ENCODE measurements around the gene MBNL3. TPM values are rescaled to one million over a fixed set of nuclear protein-coding genes. Genes with fewer than 3 reads are reported as not detected.

MBNL3 gene
- total and polyA plus RNA-seq, 9 of the 15 experiments (the other 6 are each of a cell fraction or from before 2014, with no cell fraction given), result under 0.01 to 0.25 (median 0.16) TPM

GRCh38 chrX:132393992-132394391 lies 94.8 kb downstream of the MBNL3 start:
- CTCF ChIA-PET (ENCODE audit: low intra/inter-chr PET ratio), result no interaction called here
- FAIRE-seq, result no peak
- no peak for TF ChIP-seq SMARCA5 (IDR thresholded peaks at IDR 0.05)
- no peak for TF ChIP-seq BCOR (IDR thresholded peaks at IDR 0.05)
- TF ChIP-seq CCNT2 (IDR thresholded peaks at IDR 0.05; ENCODE audit: borderline replicate concordance, extremely low read depth, insufficient read length, low read depth, low read length), result no peak
- TF ChIP-seq ZSCAN29 (IDR thresholded peaks at IDR 0.05), result no peak
- TF ChIP-seq MIER1 (IDR thresholded peaks at IDR 0.05; ENCODE audit: low read depth), result no peak
- TF ChIP-seq NCOA6 (IDR thresholded peaks at IDR 0.05), result no peak
- no peak for TF ChIP-seq TCF7L2 (IDR thresholded peaks at IDR 0.05; ENCODE audit: low read depth, low read length)
- TF ChIP-seq DLX4 (CRISPR knock-in tag; IDR thresholded peaks at IDR 0.05), result no peak
- TF ChIP-seq ZNF583 (CRISPR knock-in tag; IDR thresholded peaks at IDR 0.05), result no peak
- TF ChIP-seq, protein P1, sequence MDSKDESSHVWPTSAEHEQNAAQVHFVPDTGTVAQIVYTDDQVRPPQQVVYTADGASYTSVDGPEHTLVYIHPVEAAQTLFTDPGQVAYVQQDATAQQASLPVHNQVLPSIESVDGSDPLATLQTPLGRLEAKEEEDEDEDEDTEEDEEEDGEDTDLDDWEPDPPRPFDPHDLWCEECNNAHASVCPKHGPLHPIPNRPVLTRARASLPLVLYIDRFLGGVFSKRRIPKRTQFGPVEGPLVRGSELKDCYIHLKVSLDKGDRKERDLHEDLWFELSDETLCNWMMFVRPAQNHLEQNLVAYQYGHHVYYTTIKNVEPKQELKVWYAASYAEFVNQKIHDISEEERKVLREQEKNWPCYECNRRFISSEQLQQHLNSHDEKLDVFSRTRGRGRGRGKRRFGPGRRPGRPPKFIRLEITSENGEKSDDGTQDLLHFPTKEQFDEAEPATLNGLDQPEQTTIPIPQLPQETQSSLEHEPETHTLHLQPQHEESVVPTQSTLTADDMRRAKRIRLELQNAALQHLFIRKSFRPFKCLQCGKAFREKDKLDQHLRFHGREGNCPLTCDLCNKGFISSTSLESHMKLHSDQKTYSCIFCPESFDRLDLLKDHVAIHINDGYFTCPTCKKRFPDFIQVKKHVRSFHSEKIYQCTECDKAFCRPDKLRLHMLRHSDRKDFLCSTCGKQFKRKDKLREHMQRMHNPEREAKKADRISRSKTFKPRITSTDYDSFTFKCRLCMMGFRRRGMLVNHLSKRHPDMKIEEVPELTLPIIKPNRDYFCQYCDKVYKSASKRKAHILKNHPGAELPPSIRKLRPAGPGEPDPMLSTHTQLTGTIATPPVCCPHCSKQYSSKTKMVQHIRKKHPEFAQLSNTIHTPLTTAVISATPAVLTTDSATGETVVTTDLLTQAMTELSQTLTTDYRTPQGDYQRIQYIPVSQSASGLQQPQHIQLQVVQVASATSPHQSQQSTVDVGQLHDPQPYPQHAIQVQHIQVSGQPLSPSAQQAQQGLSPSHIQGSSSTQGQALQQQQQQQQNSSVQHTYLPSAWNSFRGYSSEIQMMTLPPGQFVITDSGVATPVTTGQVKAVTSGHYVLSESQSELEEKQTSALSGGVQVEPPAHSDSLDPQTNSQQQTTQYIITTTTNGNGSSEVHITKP (IDR thresholded peaks at IDR 0.05; ENCODE audit: partially characterized antibody), result no peak
- TF ChIP-seq SMARCC2 (IDR thresholded peaks at IDR 0.05; ENCODE audit: low read depth), result no peak
- TF ChIP-seq ARNT (IDR thresholded peaks at IDR 0.05), result no peak
- TF ChIP-seq XRCC3 (IDR thresholded peaks at IDR 0.05), result no peak
- TF ChIP-seq TAL1 (IDR thresholded peaks at IDR 0.05), result no peak
- no peak for TF ChIP-seq ATF1 (CRISPR knock-in tag; IDR thresholded peaks at IDR 0.05)
- TF ChIP-seq ATF1 (tag; IDR thresholded peaks at IDR 0.05), result no peak
- TF ChIP-seq KDM1A (IDR thresholded peaks at IDR 0.05), result no peak
- TF ChIP-seq, protein P2, sequence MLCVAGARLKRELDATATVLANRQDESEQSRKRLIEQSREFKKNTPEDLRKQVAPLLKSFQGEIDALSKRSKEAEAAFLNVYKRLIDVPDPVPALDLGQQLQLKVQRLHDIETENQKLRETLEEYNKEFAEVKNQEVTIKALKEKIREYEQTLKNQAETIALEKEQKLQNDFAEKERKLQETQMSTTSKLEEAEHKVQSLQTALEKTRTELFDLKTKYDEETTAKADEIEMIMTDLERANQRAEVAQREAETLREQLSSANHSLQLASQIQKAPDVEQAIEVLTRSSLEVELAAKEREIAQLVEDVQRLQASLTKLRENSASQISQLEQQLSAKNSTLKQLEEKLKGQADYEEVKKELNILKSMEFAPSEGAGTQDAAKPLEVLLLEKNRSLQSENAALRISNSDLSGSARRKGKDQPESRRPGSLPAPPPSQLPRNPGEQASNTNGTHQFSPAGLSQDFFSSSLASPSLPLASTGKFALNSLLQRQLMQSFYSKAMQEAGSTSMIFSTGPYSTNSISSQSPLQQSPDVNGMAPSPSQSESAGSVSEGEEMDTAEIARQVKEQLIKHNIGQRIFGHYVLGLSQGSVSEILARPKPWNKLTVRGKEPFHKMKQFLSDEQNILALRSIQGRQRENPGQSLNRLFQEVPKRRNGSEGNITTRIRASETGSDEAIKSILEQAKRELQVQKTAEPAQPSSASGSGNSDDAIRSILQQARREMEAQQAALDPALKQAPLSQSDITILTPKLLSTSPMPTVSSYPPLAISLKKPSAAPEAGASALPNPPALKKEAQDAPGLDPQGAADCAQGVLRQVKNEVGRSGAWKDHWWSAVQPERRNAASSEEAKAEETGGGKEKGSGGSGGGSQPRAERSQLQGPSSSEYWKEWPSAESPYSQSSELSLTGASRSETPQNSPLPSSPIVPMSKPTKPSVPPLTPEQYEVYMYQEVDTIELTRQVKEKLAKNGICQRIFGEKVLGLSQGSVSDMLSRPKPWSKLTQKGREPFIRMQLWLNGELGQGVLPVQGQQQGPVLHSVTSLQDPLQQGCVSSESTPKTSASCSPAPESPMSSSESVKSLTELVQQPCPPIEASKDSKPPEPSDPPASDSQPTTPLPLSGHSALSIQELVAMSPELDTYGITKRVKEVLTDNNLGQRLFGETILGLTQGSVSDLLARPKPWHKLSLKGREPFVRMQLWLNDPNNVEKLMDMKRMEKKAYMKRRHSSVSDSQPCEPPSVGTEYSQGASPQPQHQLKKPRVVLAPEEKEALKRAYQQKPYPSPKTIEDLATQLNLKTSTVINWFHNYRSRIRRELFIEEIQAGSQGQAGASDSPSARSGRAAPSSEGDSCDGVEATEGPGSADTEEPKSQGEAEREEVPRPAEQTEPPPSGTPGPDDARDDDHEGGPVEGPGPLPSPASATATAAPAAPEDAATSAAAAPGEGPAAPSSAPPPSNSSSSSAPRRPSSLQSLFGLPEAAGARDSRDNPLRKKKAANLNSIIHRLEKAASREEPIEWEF (CRISPR knock-in tag; IDR thresholded peaks at IDR 0.05), result no peak

More at GRCh38 chrX:132393992-132394391, 94.8 kb downstream of the MBNL3 start:
- WGBS (ENCODE audit: insufficient coverage, low coverage, missing lambda C conversion rate), result 0% methylated on average over 4 of the region's 4 CpGs
- H3K4me1 ChIP-seq (replicated peaks in 1 of 2; ENCODE audit: control insufficient read depth in 2 of 2, insufficient read depth in 2 of 2, low read length in 2 of 2), result no peaks in the 10 kb centered on the region
- no peak overlapping the region for H2AFZ ChIP-seq (ENCODE audit: low read depth, low read length)
- H3K9ac ChIP-seq (ENCODE audit: insufficient read depth in 1 of 2, low read depth in 2 of 2, low read length in 2 of 2), result no peak overlapping the region
- no peaks in the 10 kb centered on the region for H3K27me3 ChIP-seq (ENCODE audit: control insufficient read depth in 2 of 2, insufficient read depth in 2 of 2, low read length in 2 of 2)
- no peak for ATAC-seq
- H3K4me3 ChIP-seq, result no peak overlapping the region
- in situ Hi-C loops (cut with MboI) (no loop called here), intact Hi-C loops (cut with micrococcal nuclease) (no loop called here)
- POLR2A ChIA-PET, result no interaction called here
- no peaks in the 10 kb centered on the region for H3K9me3 ChIP-seq (replicated peaks; ENCODE audit: control insufficient read depth, insufficient read depth, low read depth, low read length)
- DNase-seq (ENCODE audit: extremely low read depth in 1 of 4, low spot score in 3 of 4), result no peak
- H4K20me1 ChIP-seq (replicated peaks; ENCODE audit: control insufficient read depth, insufficient read depth, low read length), result no peaks in the 10 kb centered on the region; the same call in 1 of the 2 replicates
- H3K79me2 ChIP-seq (ENCODE audit: control insufficient read depth, insufficient read depth, low read length), result no peaks in the 10 kb centered on the region
- H3K9me1 ChIP-seq (ENCODE audit: control insufficient read depth, insufficient read depth, low read length), result no peaks in the 10 kb centered on the region
- no peak overlapping the region for H3K4me2 ChIP-seq (ENCODE audit: insufficient read depth, low read length)
- no peaks in the 10 kb centered on the region for H3K36me3 ChIP-seq (ENCODE audit: control insufficient read depth, insufficient read depth, low read length)
- BruUV-seq (replicated peaks), result no TSS peak
- H3K27ac ChIP-seq (ENCODE audit: extremely low read depth, low read depth, low read length), result no peak overlapping the region
